Inflammatory macrophage treated with lipopolysaccharide for 1 hour (primary cell): ENCODE results near the gene KCNH8.

Experiments used
- DNase-seq, 2 donors: peaks; one replicate each; pipeline ENCODE4 v3.0.0-alpha.2; 2020 to 2022

KCNH8 gene

GRCh38 chr3:19392150-19392549 lies 243.8 kb downstream of the KCNH8 start:
- DNase-seq: no peak

GRCh38 chr3:19394946-19395345 lies 246.6 kb downstream of the KCNH8 start:
- no peak for DNase-seq

- no peak for DNase-seq
Measured at GRCh38 chr3:19396726-19397125, 248.4 kb downstream of the KCNH8 start.

GRCh38 chr3:19399356-19399755 lies 251.0 kb downstream of the KCNH8 start:
- no peak for DNase-seq

- DNase-seq: no peak
Measured at GRCh38 chr3:19399836-19400235, 251.5 kb downstream of the KCNH8 start.

- DNase-seq: no peak
Measured at GRCh38 chr3:19420159-19420558, 271.8 kb downstream of the KCNH8 start.

GRCh38 chr3:19425825-19426224 lies 277.5 kb downstream of the KCNH8 start:
- no peak for DNase-seq

- DNase-seq: no peak
Measured at GRCh38 chr3:19427422-19428149, 279.3 kb downstream of the KCNH8 start.

- DNase-seq: no peak
Measured at GRCh38 chr3:19428729-19429128, 280.4 kb downstream of the KCNH8 start.

GRCh38 chr3:19432669-19433068 lies 284.4 kb downstream of the KCNH8 start:
- no peak for DNase-seq

- no peak for DNase-seq
Measured at GRCh38 chr3:19436746-19437145, 288.4 kb downstream of the KCNH8 start.

GRCh38 chr3:19439944-19440343 lies 291.6 kb downstream of the KCNH8 start:
- no peak for DNase-seq

- DNase-seq: no peak
Measured at GRCh38 chr3:19446138-19446537, 297.8 kb downstream of the KCNH8 start.

- DNase-seq: no peak
Measured at GRCh38 chr3:19446687-19447086, 298.4 kb downstream of the KCNH8 start.

GRCh38 chr3:19455546-19455945 lies 307.2 kb downstream of the KCNH8 start:
- no peak for DNase-seq

GRCh38 chr3:19456738-19457137 lies 308.4 kb downstream of the KCNH8 start:
- no peak for DNase-seq

GRCh38 chr3:19457449-19457848 lies 309.1 kb downstream of the KCNH8 start:
- no peak for DNase-seq

- DNase-seq: no peak
Measured at GRCh38 chr3:19467761-19468160, 319.5 kb downstream of the KCNH8 start.

- no peak for DNase-seq
Measured at GRCh38 chr3:19471138-19471537, 322.8 kb downstream of the KCNH8 start.

GRCh38 chr3:19473971-19474580 lies 325.8 kb downstream of the KCNH8 start:
- DNase-seq: no peak

- DNase-seq: no peak
Measured at GRCh38 chr3:19476281-19476680, 328.0 kb downstream of the KCNH8 start.

- DNase-seq: no peak
Measured at GRCh38 chr3:19485267-19485666, 337.0 kb downstream of the KCNH8 start.

- no peak for DNase-seq
Measured at GRCh38 chr3:19487386-19487785, 339.1 kb downstream of the KCNH8 start.

GRCh38 chr3:19488939-19489338 lies 340.6 kb downstream of the KCNH8 start:
- DNase-seq: no peak

- DNase-seq: no peak
Measured at GRCh38 chr3:19489936-19490335, 341.6 kb downstream of the KCNH8 start.
